Neural cell (in vitro differentiated cells): ENCODE results near the gene DDX54.

ENCODE experiments used
- EP300 ChIP-seq: fragments of 450-650 bp; conservative IDR thresholded peaks from 2 replicates; pipeline ENCODE4 v1.6.1; 2014; ENCODE audit warnings: antibody characterized with exemption, mild to moderate bottlenecking, moderate library complexity; ENCODE audit not compliant: poor library complexity, severe bottlenecking
- EZH2 ChIP-seq: fragments of 200-600, 300-800 bp; shearing (Covaris generic), sonication (generic); IDR thresholded peaks from 2 replicates; pipeline ENCODE4 v1.6.1; 2014; ENCODE audit warnings: antibody characterized with exemption, low read length, borderline replicate concordance, mild to moderate bottlenecking; ENCODE audit not compliant: insufficient read depth, poor library complexity, severe bottlenecking
- POLR2AphosphoS5 ChIP-seq: IDR thresholded peaks from 2 replicates; pipeline ENCODE4 v1.6.1; 2012
- RAD21 ChIP-seq: fragments of 450-650 bp; conservative IDR thresholded peaks from 2 replicates; pipeline ENCODE4 v1.6.1; 2014; ENCODE audit warnings: antibody characterized with exemption, mild to moderate bottlenecking, moderate library complexity
- SMC3 ChIP-seq: fragments of 450-650 bp; conservative IDR thresholded peaks from 2 replicates; pipeline ENCODE4 v1.6.1; 2014; ENCODE audit warnings: antibody characterized with exemption, mild to moderate bottlenecking, moderate library complexity; ENCODE audit not compliant: poor library complexity
- TAF1 ChIP-seq: IDR thresholded peaks from 2 replicates; pipeline ENCODE4 v1.6.1; 2012; ENCODE audit warnings: low read depth
- TF ChIP-seq, protein P1 (sequence below): fragments of 450-650 bp; IDR thresholded peaks from 2 replicates; pipeline ENCODE4 v1.5.1; 2014; ENCODE audit warnings: antibody characterized with exemption, mild to moderate bottlenecking, moderate library complexity; ENCODE audit not compliant: poor library complexity, severe bottlenecking

DNA sequence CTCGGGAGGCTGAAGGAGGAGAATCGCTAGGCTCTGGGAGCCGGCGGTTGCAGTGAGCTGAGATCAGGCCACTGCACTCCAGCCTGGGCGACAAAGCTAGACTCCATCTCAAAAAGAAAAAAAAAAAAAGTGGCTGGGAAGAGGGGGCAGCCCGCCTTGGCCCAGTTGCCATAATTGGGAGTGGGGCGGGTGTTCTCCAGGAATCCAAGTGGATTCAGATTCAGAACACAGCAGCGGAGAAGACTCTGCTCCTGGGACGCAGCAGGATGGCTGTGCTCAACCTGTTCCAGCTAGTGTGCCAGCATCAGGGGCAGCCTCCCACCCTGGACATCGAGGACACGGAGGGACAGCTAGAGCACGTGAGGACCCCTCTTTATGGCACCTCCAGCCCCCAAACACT, 30.2 kb downstream of the DDX54 start:
- TF ChIP-seq, protein P1, sequence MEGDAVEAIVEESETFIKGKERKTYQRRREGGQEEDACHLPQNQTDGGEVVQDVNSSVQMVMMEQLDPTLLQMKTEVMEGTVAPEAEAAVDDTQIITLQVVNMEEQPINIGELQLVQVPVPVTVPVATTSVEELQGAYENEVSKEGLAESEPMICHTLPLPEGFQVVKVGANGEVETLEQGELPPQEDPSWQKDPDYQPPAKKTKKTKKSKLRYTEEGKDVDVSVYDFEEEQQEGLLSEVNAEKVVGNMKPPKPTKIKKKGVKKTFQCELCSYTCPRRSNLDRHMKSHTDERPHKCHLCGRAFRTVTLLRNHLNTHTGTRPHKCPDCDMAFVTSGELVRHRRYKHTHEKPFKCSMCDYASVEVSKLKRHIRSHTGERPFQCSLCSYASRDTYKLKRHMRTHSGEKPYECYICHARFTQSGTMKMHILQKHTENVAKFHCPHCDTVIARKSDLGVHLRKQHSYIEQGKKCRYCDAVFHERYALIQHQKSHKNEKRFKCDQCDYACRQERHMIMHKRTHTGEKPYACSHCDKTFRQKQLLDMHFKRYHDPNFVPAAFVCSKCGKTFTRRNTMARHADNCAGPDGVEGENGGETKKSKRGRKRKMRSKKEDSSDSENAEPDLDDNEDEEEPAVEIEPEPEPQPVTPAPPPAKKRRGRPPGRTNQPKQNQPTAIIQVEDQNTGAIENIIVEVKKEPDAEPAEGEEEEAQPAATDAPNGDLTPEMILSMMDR: no peak
- TF ChIP-seq EZH2 (no peak), EP300 (no peak), TAF1 (no peak), RAD21 (no peak), POLR2AphosphoS5 (no peak), SMC3 (no peak)
